Activated CD8-positive, alpha-beta T cell treated with anti-CD3 and anti-CD28 coated beads for 36 hours (primary cell): ENCODE data around the gene EZR. TPM values are rescaled to one million over a fixed set of nuclear protein-coding genes. Genes with fewer than 3 reads are reported as not detected.
A peak's percentile ranks its signal among the peaks of the same experiment; 100 is the strongest.

Experiments used
- ATAC-seq: fragments of 200-7000 bp; cut with Tn5 transposase; one replicate; pipeline ENCODE4 v1.10.0; 2021; ENCODE audit warnings: mild to moderate bottlenecking, moderate library complexity
- CTCF ChIA-PET: fragments of 350-600 bp; sonication (Branson Sonifier 250); formaldehyde crosslinking; loops from one replicate; lab custom pipeline; 2021; ENCODE audit warnings: antibody characterized with exemption; lab: Charles Lee
- POLR2A ChIA-PET: fragments of 350-600 bp; sonication (Branson Sonifier 250); formaldehyde crosslinking; loops from one replicate; lab custom pipeline; 2021; ENCODE audit warnings: antibody characterized with exemption; lab: Charles Lee
- DNase-seq: peaks from one replicate; pipeline ENCODE4 v3.0.0-alpha.2; 2020
- H3K27ac Mint-ChIP-seq: one replicate; pipeline ENCODE4 v1.8.0; 2021; ENCODE audit warnings: mild to moderate bottlenecking, mixed read lengths
- H3K27me3 Mint-ChIP-seq: one replicate; pipeline ENCODE4 v1.8.0; 2021; ENCODE audit warnings: mixed read lengths
- H3K36me3 Mint-ChIP-seq: one replicate; pipeline ENCODE4 v1.8.0; 2021; ENCODE audit warnings: low read depth, mixed read lengths
- H3K4me1 Mint-ChIP-seq: one replicate; pipeline ENCODE4 v1.8.0; 2021; ENCODE audit warnings: low read depth, mixed read lengths
- H3K4me3 Mint-ChIP-seq: one replicate; pipeline ENCODE4 v1.8.0; 2021; ENCODE audit warnings: mild to moderate bottlenecking, moderate library complexity, mixed read lengths
- H3K9me3 Mint-ChIP-seq: one replicate; pipeline ENCODE4 v1.8.0; 2021; ENCODE audit warnings: mixed read lengths
- CTCF ChIP-seq: fragments of 200-600 bp; IDR thresholded peaks from one replicate; pipeline ENCODE4 v1.8.0; 2022; ENCODE audit warnings: antibody characterized with exemption, mild to moderate bottlenecking
- intact Hi-C: fragments of 100-400 bp; cut with micrococcal nuclease; formaldehyde crosslinking; loops from one replicate; pipeline ENCODE4 v1.10.0; 2022
- total RNA-seq, 2 experiments: library from RNA; stranded (reverse); gene quantifications; one replicate each; pipeline ENCODE4 v1.2.3, GENCODE V29; 2021

Gene EZR
- total RNA-seq, 2 experiments from 2014 or later, result 199 to 206 TPM

- ChIA-PET CTCF (interaction anchor here (1.2 to 1.5 kb wide), 2 partner anchors 9 to 201 kb away, joined by 4 to 7 read pairs; no protein-coding TSS in a partner anchor), POLR2A (interaction anchor here (0.9 to 1.5 kb wide), 9 partner anchors 8 to 202 kb away, joined by 3 to 5 read pairs (median 4); no protein-coding TSS in a partner anchor)
- Mint-ChIP-seq H3K9me3 (no peaks in the 10 kb centered on the region), H3K27ac (peak overlapping the region; percentile 81), H3K27me3 (no peaks in the 10 kb centered on the region), H3K4me3 (no peak overlapping the region), H3K36me3 (peaks cover 82% of the 10 kb centered on the region), H3K4me1 (peaks cover 51% of the 10 kb centered on the region)
- TF ChIP-seq CTCF, result no peak
- intact Hi-C loops, result no loop called here
- ATAC-seq, result no peak
- no peak for DNase-seq
Measured at GRCh38 chr6:158772172-158772571, 47.0 kb downstream of the EZR start.

GRCh38 chr6:158771399-158772152, 47.6 kb downstream of the EZR start:
- DNase-seq (no peak), ATAC-seq (peak; percentile 6)
- Mint-ChIP-seq H3K4me3 (no peak overlapping the region), H3K27ac (peak overlapping the region; percentile 81), H3K27me3 (no peaks in the 10 kb centered on the region), H3K36me3 (peaks cover 82% of the 10 kb centered on the region), H3K4me1 (peaks cover 48% of the 10 kb centered on the region), H3K9me3 (no peaks in the 10 kb centered on the region)
- ChIA-PET CTCF (interaction anchor here (0.7 to 2.2 kb wide), 6 partner anchors 8 to 363 kb away, joined by 3 to 7 read pairs (median 4); no protein-coding TSS in a partner anchor), POLR2A (interaction anchor here (1.1 to 3.6 kb wide), 4 partner anchors 9 to 35 kb away, joined by 3 to 10 read pairs (median 4); no protein-coding TSS in a partner anchor)
- TF ChIP-seq CTCF, result no peak
- intact Hi-C loops, result no loop called here

- Mint-ChIP-seq H3K4me3 (no peak overlapping the region), H3K27ac (peak overlapping the region; percentile 81), H3K36me3 (peaks cover 80% of the 10 kb centered on the region), H3K4me1 (peaks cover 48% of the 10 kb centered on the region), H3K27me3 (no peaks in the 10 kb centered on the region), H3K9me3 (no peaks in the 10 kb centered on the region)
- no peak for TF ChIP-seq CTCF
- no peak for ATAC-seq
- intact Hi-C loops, result no loop called here
- CTCF ChIA-PET, result interaction anchor here (0.7 to 2.2 kb wide), 4 partner anchors 18 to 364 kb away, joined by 3 to 7 read pairs (median 4); no protein-coding TSS in a partner anchor
- DNase-seq, result peak; percentile 58
- POLR2A ChIA-PET, result interaction anchor here (1.1 to 3.6 kb wide), 4 partner anchors 8 to 36 kb away, joined by 3 to 10 read pairs (median 6); no protein-coding TSS in a partner anchor
Measured at GRCh38 chr6:158770533-158771330, 48.4 kb downstream of the EZR start.

GRCh38 chr6:158769771-158770432, 49.3 kb downstream of the EZR start:
- ChIA-PET CTCF (interaction anchor here (1.4 to 2.2 kb wide), 2 partner anchors 19 to 365 kb away, joined by 4 to 7 read pairs; no protein-coding TSS in a partner anchor), POLR2A (interaction anchor here (1.1 to 3.6 kb wide), 3 partner anchors 9 to 48 kb away, joined by 3 to 10 read pairs (median 7); no protein-coding TSS in a partner anchor)
- intact Hi-C loops, result no loop called here
- TF ChIP-seq CTCF, result no peak
- DNase-seq (no peak), ATAC-seq (no peak)
- Mint-ChIP-seq H3K36me3 (peaks cover 80% of the 10 kb centered on the region), H3K9me3 (no peaks in the 10 kb centered on the region), H3K4me1 (peaks cover 48% of the 10 kb centered on the region), H3K27ac (peak overlapping the region; percentile 81), H3K27me3 (no peaks in the 10 kb centered on the region), H3K4me3 (peak overlapping the region; percentile 20)
